Esophagus (tissue), 2 donors: ENCODE measurements around the gene SEC22C. TPM values are rescaled to one million over a fixed set of nuclear protein-coding genes. Genes with fewer than 3 reads are reported as not detected.
A peak's percentile ranks its signal among the peaks of the same experiment; 100 is the strongest.

Experiments used
- H3K27ac ChIP-seq, 2 donors: one replicate each; pipeline ENCODE4 v1.5.1; 2013; ENCODE audit warnings: low read depth in 2 of 2, mild to moderate bottlenecking in 2 of 2, inconsistent platforms in 1 of 2, low read length in 1 of 2, moderate library complexity in 1 of 2
- H3K27me3 ChIP-seq, 2 donors: one replicate each; pipeline ENCODE4 v1.6.1; 2013; ENCODE audit warnings: low read length in 2 of 2, control low read depth in 1 of 2, mild to moderate bottlenecking in 1 of 2; ENCODE audit not compliant: insufficient read depth in 2 of 2, control insufficient read depth in 1 of 2
- H3K36me3 ChIP-seq, 2 donors: one replicate each; pipeline ENCODE4 v1.6.1; 2013; ENCODE audit warnings: low read length in 1 of 2; ENCODE audit not compliant: control insufficient read depth in 2 of 2, insufficient read depth in 2 of 2
- H3K4me1 ChIP-seq, 2 donors: one replicate each; pipeline ENCODE4 v1.6.1; 2013; ENCODE audit warnings: low read length in 1 of 2; ENCODE audit not compliant: control insufficient read depth in 2 of 2, insufficient read depth in 2 of 2
- H3K4me3 ChIP-seq, 2 donors: one replicate each; pipeline ENCODE4 v1.5.1; 2013; ENCODE audit warnings: low read length in 2 of 2, mild to moderate bottlenecking in 2 of 2, low read depth in 1 of 2, moderate library complexity in 1 of 2
- H3K9me3 ChIP-seq, 2 donors: one replicate each; pipeline ENCODE4 v1.6.1; 2013; ENCODE audit warnings: mild to moderate bottlenecking in 2 of 2, low read depth in 1 of 2, low read length in 1 of 2, moderate library complexity in 1 of 2; ENCODE audit not compliant: control insufficient read depth in 2 of 2, insufficient read depth in 1 of 2
- WGBS, 2 donors: extraction: QIAGEN DNeasy Blood & Tissue Kit; methylation state at CpG; one replicate each; pipeline ENCODE4 v1.1.7; 2013; 5-methylcytosine and 5-hydroxymethylcytosine counted together
- polyA plus RNA-seq, 2 donors: library from polyadenylated mRNA; stranded (reverse); fragments of 200-250 nt; gene quantifications; one replicate each; pipeline ENCODE4 v1.2.3, GENCODE V29; 2013
- donor health status: healthy with polysubstance abuse.
- donor health status: Bipolar disorder and iron deficiency.

Gene SEC22C
- polyA plus RNA-seq, 2 donors: 5.0 to 10.0 TPM

DNA sequence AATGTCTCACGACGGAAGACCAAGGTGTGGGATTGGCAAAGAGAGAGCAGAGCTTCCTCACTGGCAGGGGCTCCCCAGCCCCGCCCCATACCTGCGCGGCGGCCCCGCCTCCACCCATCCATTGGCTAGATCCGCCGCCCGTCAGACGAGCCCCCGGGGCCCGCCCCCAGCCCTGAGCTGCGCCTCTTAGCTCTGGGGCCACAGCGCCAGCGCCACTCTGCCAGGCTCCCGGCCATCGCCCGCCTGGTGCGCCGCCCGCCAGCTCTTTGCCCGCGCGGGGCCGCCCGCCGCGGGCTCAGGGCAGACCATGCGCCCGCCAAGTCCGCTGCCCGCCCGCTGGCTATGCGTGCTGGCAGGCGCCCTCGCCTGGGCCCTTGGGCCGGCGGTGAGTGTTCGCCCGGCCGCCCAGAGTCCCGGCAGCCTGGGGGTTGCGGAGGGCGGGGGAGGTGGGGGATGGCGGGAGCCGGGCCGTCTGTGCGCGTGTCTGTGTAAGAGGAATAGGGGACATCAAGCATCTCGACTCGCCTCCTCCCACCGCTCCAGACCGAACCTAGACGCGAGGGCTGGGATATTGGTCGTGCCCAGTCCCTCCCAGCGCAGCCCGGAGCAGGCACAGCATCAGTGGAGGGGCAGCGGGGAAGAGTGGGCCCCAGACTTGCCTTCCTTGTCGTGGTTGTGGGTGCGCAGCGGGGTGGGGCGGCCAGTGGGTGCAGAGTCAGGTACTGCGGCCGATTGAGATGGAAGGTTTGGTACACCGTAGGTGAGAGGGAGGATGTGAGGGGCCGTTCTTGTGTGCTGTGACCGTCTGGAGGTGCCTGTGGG is 79.1 kb downstream of the SEC22C start, which contains the start of gene VIPR1:
Gene VIPR1 (plus strand): TSS at position 215 of the 822 bp plus-strand sequence. CDS start 93 bp downstream, at position 308.
- 7% methylated on average over 62 to 69 of the region's 69 CpGs for WGBS, 2 donors
- Histone ChIP-seq H3K27me3 (no peaks in the 10 kb centered on the region), H3K9me3 (no peaks in the 10 kb centered on the region), H3K27ac (peak within 1 kb of the TSS in 1 of 2 donors; percentile 14), H3K4me1 (peaks cover 2 to 13% of the 10 kb centered on the region in 2 donors), H3K36me3 (no peaks in the 10 kb centered on the region), H3K4me3 (peak within 1 kb of the TSS; percentile 48 to 57)

DNA sequence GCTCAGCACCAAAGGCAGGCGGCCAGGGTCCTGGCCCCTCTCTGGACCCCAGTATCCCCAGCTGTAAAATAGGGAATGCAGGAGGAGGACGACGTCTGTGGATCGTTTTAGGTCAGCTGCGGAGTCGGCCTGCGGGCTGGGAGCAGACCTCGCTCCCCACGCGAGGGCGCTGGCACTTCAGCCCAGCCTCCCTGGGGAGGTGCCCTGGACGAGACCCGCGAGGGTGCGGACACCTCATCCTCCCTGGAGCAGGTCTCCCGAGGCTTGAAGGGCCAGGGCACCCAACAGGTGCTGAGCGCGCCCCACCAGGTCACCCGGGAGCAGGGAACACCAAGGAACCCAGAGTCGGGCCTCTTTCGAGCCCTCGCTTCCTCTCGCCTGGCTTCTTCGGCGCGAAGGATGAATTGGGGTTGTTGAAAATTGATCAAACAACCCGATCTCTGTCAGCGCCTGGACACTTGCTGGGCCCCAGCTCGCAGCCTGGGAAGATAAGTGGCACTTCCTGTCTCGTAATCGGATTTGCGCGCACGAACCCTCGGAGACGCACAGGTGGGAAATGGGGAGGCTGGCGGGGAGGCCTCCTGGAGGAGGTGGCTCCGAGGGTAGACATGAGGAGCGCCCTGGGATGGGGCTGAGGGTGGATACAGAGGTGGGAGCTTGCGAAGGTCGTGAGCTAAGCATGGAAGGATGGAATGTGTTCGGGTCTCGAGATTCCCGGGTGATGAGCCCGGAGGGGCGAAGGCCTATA is 79.9 kb downstream of the SEC22C start:
- Histone ChIP-seq H3K36me3 (no peaks in the 10 kb centered on the region), H3K9me3 (no peaks in the 10 kb centered on the region), H3K4me3 (peak overlapping the region; percentile 48 to 57), H3K27me3 (no peaks in the 10 kb centered on the region), H3K4me1 (peaks cover 2 to 10% of the 10 kb centered on the region in 2 donors), H3K27ac (peak overlapping the region in 1 of 2 donors; percentile 14)
- WGBS, 2 donors: 1 to 2% methylated on average over 45 to 46 of the region's 46 CpGs

DNA sequence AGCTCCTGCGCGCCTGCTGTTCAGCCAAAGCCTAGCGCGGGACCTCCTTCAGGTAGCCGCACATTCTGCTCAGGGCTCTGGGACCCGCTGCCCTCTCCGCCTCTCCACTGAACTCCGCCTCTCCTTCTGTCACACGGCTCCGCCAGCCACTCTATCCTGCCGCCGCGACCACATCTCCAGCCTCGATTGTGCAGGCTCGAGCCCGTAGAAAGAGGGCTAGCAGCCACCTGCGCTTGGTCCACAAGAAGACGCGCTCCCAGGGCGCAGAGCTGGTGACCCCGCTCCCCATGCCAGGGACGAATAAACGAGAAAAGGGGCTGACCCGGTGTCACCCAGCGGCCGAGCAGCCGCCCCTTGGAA is 80.5 kb downstream of the SEC22C start:
- WGBS, 2 donors: 7 to 8% methylated on average over 27 of the region's 27 CpGs
- Histone ChIP-seq H3K4me3 (peak overlapping the region; percentile 48 to 57), H3K36me3 (no peaks in the 10 kb centered on the region), H3K4me1 (peaks cover 2 to 10% of the 10 kb centered on the region in 2 donors), H3K9me3 (no peaks in the 10 kb centered on the region), H3K27ac (no peak overlapping the region), H3K27me3 (no peaks in the 10 kb centered on the region)

DNA sequence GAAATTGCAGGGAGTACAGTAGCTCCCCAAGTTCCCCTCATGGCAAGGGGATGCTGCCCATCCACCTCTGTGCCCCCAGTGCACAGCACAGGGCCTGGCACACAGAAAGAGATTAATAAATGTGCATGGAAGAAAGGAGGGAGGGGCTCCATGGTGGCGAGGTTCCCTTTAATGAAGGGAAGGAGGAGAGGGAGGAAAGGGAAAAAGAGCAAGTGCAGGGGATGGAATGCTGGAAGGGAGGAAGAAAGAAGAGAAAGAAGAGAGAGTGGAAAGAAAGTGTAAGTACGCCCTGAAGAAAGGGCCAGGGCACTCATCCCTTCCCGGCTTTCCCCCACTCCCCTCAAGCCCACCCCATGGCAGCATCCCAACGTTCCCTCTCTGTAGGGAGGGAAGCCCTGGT is 80.9 kb downstream of the SEC22C start:
- no peak overlapping the region for H3K4me3 ChIP-seq
- WGBS, 2 donors: 36 to 38% methylated on average over 4 of the region's 4 CpGs
- no peak overlapping the region for H3K27ac ChIP-seq
- H3K9me3 ChIP-seq: no peaks in the 10 kb centered on the region
- H3K4me1 ChIP-seq: peaks cover 2 to 10% of the 10 kb centered on the region in 2 donors
- H3K36me3 ChIP-seq: no peaks in the 10 kb centered on the region
- H3K27me3 ChIP-seq: no peaks in the 10 kb centered on the region

DNA sequence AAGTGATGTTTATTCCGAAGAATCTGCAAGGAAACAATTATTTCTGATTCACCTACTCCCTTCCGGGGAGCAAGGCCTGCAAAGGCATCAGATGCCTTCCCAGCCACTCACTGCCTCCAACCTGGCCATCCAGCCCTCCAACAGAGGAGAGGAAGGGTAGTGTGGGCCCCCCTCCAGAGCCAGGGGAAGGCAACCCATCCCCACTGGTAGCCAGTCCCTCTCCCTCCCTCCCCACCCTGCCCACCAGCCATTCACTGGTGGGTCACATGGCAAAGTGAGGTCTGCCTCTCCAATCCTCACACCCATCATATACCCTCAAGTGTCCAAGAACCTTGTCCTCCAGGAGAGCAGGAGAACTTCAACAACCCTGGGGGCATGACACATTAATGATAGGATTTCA is 81.7 kb downstream of the SEC22C start:
- H3K4me3 ChIP-seq: no peak overlapping the region
- no peaks in the 10 kb centered on the region for H3K27me3 ChIP-seq
- WGBS, 2 donors: 56 to 77% methylated on average over 2 of the region's 2 CpGs
- no peak overlapping the region for H3K27ac ChIP-seq
- peaks cover 2 to 10% of the 10 kb centered on the region in 2 donors for H3K4me1 ChIP-seq
- no peaks in the 10 kb centered on the region for H3K9me3 ChIP-seq
- no peaks in the 10 kb centered on the region for H3K36me3 ChIP-seq

DNA sequence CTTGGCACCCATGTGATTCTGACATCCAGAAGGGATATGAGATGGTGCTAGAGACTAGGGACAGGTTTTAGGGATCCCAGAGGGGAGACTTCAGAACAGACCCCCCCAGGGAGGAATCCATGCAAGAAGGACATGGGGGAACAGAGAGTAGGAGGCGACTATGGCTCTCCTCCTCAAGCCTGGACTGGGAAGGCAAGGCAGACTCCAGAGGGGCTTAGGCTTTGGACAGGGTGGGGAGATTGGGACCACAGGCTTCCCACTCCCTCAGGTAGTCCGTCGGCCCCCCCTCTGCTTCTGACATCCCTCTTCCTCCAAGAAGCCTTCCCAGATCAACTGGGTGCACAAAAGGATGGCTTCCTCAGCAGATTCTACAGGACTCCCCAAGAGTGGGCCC is 82.3 kb downstream of the SEC22C start:
- Histone ChIP-seq H3K27me3 (no peaks in the 10 kb centered on the region), H3K36me3 (no peaks in the 10 kb centered on the region), H3K4me3 (no peak overlapping the region), H3K27ac (no peak overlapping the region), H3K4me1 (peaks cover 2 to 10% of the 10 kb centered on the region in 2 donors), H3K9me3 (no peaks in the 10 kb centered on the region)
- 88 to 93% methylated on average over 3 of the region's 3 CpGs for WGBS, 2 donors

DNA sequence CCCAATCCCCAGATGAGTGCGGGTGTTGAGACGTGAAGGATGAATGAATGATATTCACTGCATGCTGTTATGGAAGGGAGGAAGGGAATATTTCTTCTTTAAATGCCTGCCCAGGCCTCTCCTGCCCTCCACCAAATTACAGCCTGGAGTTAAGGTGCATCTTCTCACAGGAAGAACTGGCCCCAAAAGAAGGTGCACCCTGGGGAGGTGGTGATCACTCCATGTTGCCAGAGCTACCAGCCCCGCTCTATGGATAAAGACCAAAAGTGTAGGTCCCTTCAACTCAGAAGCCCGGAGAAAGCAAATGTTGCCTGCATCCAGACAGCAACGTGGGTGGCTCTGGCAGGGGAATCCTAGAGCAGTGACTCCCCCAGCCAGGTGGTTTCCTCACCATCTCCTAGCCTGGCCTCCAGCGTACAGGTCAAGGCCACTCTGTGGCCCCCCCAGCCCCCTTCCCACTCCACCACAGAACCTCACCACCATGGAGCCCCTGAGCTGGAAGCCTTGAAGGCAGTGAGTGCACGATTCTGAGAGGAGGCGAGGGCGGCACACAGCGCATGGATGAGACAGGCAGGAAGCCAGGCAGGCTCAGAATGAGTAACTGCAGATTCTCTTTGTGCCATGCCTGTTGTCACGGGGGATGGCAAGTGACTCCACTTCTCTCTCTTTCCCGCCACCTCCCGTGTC is 82.8 kb downstream of the SEC22C start:
- no peaks in the 10 kb centered on the region for H3K9me3 ChIP-seq
- H3K27me3 ChIP-seq: no peaks in the 10 kb centered on the region
- WGBS, 2 donors: 66 to 79% methylated on average over 13 of the region's 13 CpGs
- H3K27ac ChIP-seq: no peak overlapping the region
- H3K36me3 ChIP-seq: no peaks in the 10 kb centered on the region
- H3K4me3 ChIP-seq: no peak overlapping the region
- peaks cover 2 to 10% of the 10 kb centered on the region in 2 donors for H3K4me1 ChIP-seq

DNA sequence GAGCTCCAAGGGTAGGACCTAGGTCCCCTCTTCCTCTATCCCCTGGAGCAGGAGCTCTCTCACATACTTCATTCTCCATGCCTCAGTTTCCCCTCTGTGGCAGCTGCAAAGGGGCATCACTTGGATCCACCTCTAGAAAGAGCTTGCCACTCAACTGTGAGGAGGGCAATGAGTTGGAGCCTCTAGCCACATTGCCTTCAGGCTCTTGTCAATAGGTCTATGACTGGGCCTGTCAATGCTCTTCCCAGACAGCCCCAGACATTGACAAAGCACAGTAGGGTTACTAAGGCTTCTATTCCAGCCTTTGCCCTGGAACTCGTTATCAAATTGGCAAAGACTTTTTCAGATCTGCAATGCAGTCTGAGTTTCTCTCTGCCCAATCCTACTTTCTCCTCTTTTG is 83.7 kb downstream of the SEC22C start:
- no peak overlapping the region for H3K4me3 ChIP-seq
- H3K27me3 ChIP-seq: no peaks in the 10 kb centered on the region
- 59 to 67% methylated on average over 1 of the region's 1 CpG for WGBS, 2 donors
- no peaks in the 10 kb centered on the region for H3K9me3 ChIP-seq
- H3K27ac ChIP-seq: no peak overlapping the region
- peaks cover 2 to 8% of the 10 kb centered on the region in 2 donors for H3K4me1 ChIP-seq
- no peaks in the 10 kb centered on the region for H3K36me3 ChIP-seq
